Measurements from ENCODE around the gene GRWD1.

The GRWD1 gene

DNA sequence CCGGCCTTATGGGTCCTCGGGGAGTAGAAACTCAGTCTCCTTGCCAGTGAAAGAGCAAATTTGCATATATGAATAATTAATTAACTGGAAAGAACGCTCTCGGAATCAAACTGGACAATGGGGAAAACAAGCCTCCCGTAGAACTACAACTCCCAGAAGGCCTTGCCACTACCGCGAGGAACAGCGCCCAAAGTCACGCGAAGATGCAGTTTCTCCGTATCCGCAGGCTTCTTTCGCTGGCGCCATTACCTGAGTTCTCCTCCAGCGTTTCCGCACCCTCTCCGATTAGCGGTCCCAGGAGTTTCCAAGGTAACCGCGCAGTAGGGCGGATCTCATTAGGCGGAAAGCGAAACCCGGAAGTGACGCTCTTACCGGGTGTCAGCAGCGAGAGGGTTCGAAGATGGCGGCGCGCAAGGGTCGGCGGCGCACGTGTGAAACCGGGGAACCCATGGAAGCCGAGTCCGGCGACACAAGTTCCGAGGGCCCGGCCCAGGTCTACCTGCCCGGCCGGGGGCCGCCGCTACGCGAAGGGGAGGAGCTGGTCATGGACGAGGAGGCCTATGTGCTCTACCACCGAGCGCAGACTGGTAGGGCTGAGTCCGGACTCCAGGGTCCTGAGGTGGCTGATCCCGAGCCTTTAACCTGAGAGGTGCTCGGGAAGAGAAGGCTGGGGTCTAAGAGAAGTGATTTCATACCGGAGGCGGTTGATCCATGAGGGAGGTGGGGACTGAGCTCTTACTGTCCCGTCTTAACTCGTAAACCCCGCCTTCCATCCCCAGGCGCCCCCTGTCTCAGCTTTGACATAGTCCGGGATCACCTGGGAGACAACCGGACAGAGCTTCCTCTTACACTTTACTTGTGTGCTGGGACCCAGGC is at the start of gene GRWD1:
Gene GRWD1, plus strand, starts transcription at position 378 of the 876 bp plus-strand sequence. Its CDS starts 23 bp downstream, at position 401.
- peak; percentile 93 for DNase-seq (ENCODE audit: low read depth)

DNA sequence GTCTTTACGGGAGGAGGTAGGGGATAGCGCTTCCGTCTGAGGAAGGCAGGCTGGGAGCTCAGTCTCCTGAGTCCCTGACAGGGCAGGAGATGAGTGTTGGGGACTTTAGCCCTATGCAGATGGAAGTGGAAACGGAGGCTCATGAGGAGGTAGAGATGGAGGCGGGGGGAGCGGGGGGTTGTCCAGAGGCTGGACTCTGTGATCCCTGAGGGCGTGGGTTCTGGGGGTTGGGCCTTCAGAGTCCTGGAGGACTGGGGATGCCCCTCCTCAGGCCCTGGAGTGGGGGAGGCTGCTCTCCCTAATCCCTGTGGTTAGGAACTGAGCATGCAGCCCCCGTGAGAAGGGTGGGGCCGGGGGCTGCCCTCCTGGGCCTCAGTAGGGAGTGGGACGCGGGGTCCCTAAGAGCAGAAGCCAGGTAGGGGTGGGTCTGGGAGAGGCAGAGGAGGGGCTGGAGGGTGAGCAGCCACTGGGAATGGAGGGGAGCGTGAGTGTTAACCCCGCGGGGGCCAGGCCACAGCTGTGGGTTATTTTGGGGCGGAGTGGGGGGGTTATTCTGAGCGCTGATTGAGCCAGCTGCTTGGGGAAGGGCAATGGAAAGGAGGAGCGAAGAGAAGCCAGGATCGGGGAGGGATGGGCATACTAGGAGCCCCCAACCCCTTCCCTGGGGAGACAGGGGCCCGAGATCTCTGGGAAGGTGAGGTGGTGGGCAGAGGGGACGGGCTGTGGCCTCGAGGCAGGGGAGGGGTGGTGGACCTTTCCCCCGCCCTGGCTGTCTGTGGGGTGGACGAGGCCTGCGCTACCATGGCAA is 49.6 kb upstream of the GRWD1 start:
- no peak for DNase-seq (ENCODE audit: low read depth)

- DNase-seq (ENCODE audit: low read depth): no peak
Observed at GRCh38 chr19:48396824-48397176, 49.0 kb upstream of the GRWD1 start.

DNA sequence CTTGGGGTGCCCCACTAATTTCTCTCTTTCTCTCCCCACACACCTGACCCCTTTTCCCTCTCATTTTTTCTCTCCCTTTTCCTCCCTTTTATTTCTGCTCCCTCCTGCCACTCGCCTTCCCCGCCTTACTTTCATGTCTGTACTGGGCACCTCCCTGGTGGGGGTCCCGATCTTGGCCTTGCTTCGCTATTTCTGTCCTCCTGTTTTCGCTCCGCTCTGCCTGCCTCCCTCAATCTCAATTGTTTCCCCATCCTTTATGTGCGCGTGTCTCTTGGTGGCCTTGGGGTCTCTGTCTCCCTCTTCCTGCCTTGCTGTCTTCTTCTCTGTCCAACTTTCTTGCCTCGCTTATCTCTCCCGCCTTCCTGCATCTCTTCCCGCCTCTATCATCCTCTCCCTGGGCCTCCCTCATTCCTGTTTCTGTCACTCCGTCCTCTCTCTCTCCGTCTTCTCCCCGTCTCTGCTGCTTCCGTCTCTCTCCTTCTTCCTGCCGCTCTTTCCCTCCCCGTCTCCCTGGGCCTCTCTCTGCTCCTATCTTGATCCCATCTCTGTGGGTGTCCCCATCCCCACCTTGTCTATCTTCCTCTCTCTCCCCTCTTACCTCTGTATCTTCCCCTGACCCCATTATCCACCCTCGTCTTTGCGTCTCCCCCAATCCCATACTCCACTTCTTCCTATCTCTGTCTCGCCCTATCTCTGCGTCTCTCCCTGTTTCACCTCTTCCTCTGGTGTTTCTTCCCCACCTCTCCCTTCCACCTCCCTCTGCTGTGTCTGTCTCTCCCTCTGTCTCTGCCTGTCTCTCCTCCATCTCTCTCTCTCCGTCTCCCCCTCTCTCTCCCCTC is 48.3 kb upstream of the GRWD1 start:
- no peak for DNase-seq (ENCODE audit: low read depth)

DNA sequence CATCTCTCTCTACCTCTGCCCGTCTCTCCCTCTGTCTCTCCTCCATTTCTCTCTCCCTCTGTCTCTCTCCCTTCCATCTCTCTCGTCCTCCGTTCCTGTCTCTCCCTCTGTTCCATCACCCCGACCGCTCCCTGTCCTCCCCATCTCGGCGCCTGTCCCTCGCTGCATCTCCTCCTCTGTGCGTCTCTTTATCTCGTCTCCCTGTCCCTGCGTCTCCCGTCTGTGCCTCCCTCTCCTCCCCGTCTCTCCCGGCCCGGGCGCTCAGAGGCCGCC is 47.7 kb upstream of the GRWD1 start:
- DNase-seq (ENCODE audit: low read depth): no peak

DNA sequence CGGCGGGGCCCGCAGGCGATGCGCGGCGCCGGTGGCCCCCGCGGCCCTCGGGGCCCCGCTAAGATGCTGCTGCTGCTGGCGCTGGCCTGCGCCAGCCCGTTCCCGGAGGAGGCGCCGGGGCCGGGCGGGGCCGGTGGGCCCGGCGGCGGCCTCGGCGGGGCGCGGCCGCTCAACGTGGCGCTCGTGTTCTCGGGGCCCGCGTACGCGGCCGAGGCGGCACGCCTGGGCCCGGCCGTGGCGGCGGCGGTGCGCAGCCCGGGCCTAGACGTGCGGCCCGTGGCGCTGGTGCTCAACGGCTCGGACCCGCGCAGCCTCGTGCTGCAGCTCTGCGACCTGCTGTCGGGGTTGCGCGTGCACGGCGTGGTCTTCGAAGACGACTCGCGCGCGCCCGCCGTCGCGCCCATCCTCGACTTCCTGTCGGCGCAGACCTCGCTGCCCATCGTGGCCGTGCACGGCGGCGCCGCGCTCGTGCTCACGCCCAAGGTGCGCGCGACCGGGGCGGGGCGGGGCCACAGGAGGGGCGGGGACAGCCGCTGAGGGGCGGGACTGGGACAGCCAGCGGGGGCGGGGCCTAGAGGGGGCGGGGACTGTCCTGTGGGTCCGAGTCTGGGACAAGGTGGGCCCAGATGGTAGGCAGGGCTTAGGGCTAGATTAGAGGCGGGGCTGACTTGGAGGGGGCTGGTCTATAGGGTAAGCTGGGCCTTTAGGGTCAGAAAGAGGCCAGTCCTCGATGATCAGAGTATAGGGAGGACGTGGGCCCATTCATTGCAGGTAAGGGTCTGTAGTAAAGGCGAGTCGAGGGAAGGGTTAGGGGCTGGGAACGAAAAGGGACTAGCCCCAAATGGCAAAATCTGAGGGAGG is 47.2 kb upstream of the GRWD1 start:
- DNase-seq (ENCODE audit: low read depth): no peak

- DNase-seq (ENCODE audit: low read depth): no peak
Observed at GRCh38 chr19:48400018-48400742, 45.6 kb upstream of the GRWD1 start.

DNA sequence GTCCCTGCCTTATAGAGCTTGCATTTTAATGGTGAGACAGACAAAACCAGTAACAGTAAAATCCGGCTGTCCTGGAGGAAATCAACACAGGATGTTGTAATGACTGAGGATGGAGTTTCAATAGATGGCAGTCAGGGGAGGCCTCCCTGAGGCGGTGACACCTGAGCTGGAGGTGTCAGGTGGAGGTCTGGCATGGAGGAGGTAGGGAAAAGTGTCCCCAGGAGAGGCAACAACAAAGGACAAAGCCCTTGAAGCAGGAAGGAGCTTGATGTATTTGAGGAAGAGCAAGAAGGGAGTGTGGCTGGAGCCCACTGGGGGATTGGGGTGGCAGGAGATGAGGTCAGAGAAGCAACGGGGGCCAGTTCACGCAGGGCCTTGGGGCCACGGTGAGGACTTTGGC is 44.5 kb upstream of the GRWD1 start:
- no peak for DNase-seq (ENCODE audit: low read depth)

GRCh38 chr19:48403606-48404005 is 42.2 kb upstream of the GRWD1 start:
- no peak for DNase-seq (ENCODE audit: low read depth)

DNA sequence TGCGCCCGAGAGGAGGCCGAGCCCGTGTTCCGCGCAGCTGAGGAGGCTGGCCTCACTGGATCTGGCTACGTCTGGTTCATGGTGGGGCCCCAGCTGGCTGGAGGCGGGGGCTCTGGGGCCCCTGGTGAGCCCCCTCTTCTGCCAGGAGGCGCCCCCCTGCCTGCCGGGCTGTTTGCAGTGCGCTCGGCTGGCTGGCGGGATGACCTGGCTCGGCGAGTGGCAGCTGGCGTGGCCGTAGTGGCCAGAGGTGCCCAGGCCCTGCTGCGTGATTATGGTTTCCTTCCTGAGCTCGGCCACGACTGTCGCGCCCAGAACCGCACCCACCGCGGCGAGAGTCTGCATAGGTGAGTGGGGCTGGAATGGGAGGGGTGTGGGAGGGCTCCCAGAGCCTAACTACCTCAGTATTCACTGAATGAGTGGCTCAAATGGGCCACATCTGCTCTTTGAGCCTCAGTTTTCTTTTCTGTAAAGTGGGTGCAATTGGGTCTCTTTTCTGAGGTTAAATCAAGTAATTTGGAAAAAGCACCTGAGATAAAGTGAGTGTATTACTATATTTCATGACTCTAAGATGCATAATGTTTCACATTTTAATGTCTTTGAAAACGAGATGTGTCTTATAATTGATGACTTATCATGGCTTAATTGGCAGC is 40.6 kb upstream of the GRWD1 start:
- DNase-seq (ENCODE audit: low read depth): no peak

DNA sequence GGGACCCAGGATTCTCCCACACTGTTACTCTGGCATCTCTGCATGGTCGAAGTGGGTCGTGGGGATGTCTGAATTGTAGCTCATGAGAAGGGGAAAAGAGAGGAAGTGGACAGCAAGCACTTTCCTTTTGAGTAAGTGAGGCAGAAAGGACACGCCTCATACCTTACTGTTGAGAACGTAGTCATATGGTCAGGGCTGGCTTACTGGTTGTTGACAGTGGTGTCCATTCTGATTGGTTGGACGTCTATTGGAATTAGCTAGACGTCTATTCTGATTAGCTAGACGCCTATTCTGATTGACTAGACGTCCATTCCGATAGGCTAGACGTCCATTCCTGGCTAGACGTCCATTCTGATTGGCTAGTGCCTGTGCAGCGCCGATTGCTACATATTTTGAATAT is 39.9 kb upstream of the GRWD1 start:
- DNase-seq (ENCODE audit: low read depth): no peak

GRCh38 chr19:48413879-48414587 is 31.8 kb upstream of the GRWD1 start:
- DNase-seq (ENCODE audit: low read depth): no peak

DNA sequence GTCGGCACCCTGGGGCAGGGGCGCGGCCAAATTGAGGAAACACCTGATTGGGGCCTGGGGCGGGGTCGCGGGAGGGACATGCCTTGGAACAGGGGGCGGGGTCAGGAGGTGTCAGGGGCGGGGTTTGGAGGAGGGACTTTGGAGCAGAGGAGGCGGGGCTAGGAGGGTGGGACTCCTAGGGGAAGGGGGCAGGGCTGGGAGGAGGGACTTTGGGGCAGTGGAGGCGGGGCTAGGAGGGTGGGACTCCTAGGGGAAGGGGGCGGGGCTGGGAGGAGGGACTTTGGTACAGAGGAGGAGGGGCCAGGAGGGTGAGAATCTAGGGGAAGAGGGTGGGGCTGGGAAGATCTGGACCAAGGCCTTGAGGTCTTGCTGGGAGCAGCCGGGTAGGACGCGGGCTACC is 30.4 kb upstream of the GRWD1 start:
- DNase-seq (ENCODE audit: low read depth): no peak

GRCh38 chr19:48415806-48416221 is 30.0 kb upstream of the GRWD1 start:
- no peak for DNase-seq (ENCODE audit: low read depth)

GRCh38 chr19:48417421-48417820 is 28.4 kb upstream of the GRWD1 start:
- no peak for DNase-seq (ENCODE audit: low read depth)

GRCh38 chr19:48418317-48419064 is 27.3 kb upstream of the GRWD1 start:
- DNase-seq (ENCODE audit: low read depth): no peak

GRCh38 chr19:48419158-48419920 is 26.4 kb upstream of the GRWD1 start:
- DNase-seq (ENCODE audit: low read depth): no peak

DNA sequence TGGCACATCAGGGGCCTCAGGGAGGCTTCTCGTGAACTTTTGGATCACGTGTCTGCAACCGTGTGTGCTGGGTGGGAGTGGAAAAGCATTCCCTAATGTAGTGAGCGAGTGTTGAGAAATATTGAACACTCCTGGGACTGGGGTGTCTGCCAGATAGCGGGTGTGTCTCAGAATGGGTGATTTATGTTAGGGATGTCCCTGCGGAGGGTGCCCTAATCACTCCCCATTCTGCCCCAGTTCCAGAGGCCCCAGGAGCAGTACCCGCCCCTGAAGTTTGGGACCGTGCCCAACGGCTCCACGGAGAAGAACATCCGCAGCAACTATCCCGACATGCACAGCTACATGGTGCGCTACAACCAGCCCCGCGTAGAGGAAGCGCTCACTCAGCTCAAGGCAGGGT is 24.2 kb upstream of the GRWD1 start:
- DNase-seq (ENCODE audit: low read depth): no peak

All from GM04504 (cell line).